Activated T-cell treated with anti-CD3 and anti-CD28 coated beads, Interleukin-2, amount 50 U/mL, for 72 hours (primary cell): ENCODE results near the gene RIPPLY3. TPM values are rescaled to one million over a fixed set of nuclear protein-coding genes. Genes with fewer than 3 reads are reported as not detected.
"Not testable (repeated sequence)": the region's sequence is repeated elsewhere in the genome, so short reads cannot be mapped to it uniquely, and the experiment has no call there.

Experiments
- ATAC-seq, 2 donors: fragments of 150-1000 bp; cut with Tn5 transposase; replicated peaks in 1 of 2; 2 replicates each; pipeline ENCODE4 v1.10.0; 2021; ENCODE audit warnings: moderate library complexity in 2 of 2, mild to moderate bottlenecking in 1 of 2
- DNase-seq, 2 donors: peaks; one replicate each; pipeline ENCODE4 v3.0.0; 2021 to 2022; ENCODE audit warnings: mixed read lengths in 1 of 2
- H3K27ac Mint-ChIP-seq: one replicate; pipeline ENCODE4 v1.8.0; 2022; ENCODE audit warnings: mild to moderate bottlenecking, moderate library complexity, mixed read lengths
- H3K27me3 Mint-ChIP-seq: one replicate; pipeline ENCODE4 v1.8.0; 2022; ENCODE audit warnings: low read depth, mixed read lengths
- H3K36me3 Mint-ChIP-seq, 2 donors: one replicate each; pipeline ENCODE4 v1.8.0; 2022; ENCODE audit warnings: mixed read lengths in 2 of 2, mild to moderate bottlenecking in 1 of 2; ENCODE audit not compliant: insufficient read depth in 2 of 2
- H3K4me1 Mint-ChIP-seq: one replicate; pipeline ENCODE4 v1.8.0; 2022; ENCODE audit warnings: low read depth, mixed read lengths
- H3K4me3 Mint-ChIP-seq, 2 donors: one replicate each; pipeline ENCODE4 v1.8.0; 2022; ENCODE audit warnings: mild to moderate bottlenecking in 2 of 2, mixed read lengths in 2 of 2, moderate library complexity in 2 of 2
- H3K9me3 Mint-ChIP-seq, 2 donors: one replicate each; pipeline ENCODE4 v1.8.0; 2022; ENCODE audit warnings: mixed read lengths in 2 of 2
- total RNA-seq, 2 donors: library from RNA; stranded (reverse); gene quantifications; one replicate each; pipeline ENCODE4 v1.2.3, GENCODE V29; 2022

The RIPPLY3 gene
- total RNA-seq, 2 donors from 2014 or later = 0.26 to 0.42 TPM

DNA sequence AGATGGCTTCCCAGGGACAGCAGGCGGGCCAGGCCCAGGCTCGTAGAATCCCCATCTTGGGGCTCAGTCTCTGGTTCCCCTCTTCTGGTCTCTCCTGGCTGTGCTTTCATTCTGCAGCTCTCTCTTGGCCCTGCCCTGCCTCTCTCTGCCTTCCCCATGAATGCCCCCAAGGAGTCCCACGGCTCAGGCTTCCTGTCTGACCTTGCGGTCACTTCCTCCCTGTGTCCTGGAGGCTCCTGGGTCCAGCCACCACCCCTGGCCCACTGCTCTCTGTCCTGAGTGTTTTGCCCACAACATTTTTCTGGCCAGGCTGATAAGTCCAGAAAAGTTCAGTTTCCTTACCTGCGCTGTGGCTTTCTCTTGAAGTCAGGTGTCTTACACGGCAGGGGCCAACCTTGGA lies 37.3 kb downstream of the RIPPLY3 start:
- no peak for ATAC-seq
- Mint-ChIP-seq H3K4me1 (peaks cover 7% of the 10 kb centered on the region), H3K36me3 (no peaks in the 10 kb centered on the region), H3K4me3 (no peak overlapping the region), H3K9me3 (no peaks in the 10 kb centered on the region), H3K27ac (no peak overlapping the region), H3K27me3 (no peaks in the 10 kb centered on the region)
- no peak for DNase-seq

DNA sequence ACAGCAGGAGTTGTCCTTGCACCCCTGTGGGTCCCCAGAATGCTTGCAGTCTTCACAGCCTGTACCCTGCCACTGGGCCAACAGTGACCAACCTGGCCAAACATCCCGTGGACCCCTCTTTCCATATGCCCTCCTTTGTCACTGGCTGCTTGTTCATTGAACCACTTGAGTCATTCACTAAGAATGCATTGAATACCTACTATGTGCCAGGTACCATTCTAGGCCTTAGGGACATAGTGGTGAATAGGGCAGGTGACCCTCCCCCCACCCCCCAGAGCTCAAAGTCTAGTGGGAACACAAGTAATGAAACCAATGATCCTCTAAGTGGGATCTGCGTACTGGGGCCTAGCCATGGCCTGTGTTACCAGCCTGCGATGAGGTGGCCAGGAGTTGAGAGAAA lies 38.1 kb downstream of the RIPPLY3 start:
- no peak for ATAC-seq

DNA sequence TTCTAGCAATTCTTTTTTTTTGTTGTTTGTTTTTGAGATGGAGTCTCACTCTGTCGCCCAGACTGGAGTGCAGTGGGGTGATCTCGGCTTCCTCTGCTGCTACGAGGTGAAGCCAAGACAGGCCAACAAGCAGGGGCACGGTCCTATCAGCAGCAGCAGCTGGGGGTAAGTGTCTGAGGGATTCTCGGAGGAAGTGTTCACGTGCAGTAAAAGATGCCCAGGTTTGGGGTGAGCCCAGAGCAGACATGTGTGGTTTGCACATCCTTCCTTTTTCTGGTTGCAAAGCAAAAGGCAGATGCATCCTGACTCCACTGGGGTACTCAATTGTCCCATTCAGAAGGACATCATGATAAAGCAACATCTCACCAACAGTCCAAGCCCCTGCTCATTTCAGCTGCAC lies 38.6 kb downstream of the RIPPLY3 start:
- H3K27ac Mint-ChIP-seq = no peak overlapping the region
- ATAC-seq (no peak), DNase-seq (no peak)
- no peaks in the 10 kb centered on the region for H3K9me3 Mint-ChIP-seq
- H3K27me3 Mint-ChIP-seq = no peaks in the 10 kb centered on the region
- H3K36me3 Mint-ChIP-seq = no peaks in the 10 kb centered on the region
- H3K4me1 Mint-ChIP-seq = peaks cover 7% of the 10 kb centered on the region
- no peak overlapping the region for H3K4me3 Mint-ChIP-seq

More for the DNA sequence above, 38.1 kb downstream of the RIPPLY3 start:
- H3K27me3 Mint-ChIP-seq = no peaks in the 10 kb centered on the region
- no peak for DNase-seq
- no peak overlapping the region for H3K4me3 Mint-ChIP-seq
- H3K4me1 Mint-ChIP-seq = peaks cover 7% of the 10 kb centered on the region
- no peaks in the 10 kb centered on the region for H3K36me3 Mint-ChIP-seq
- no peak overlapping the region for H3K27ac Mint-ChIP-seq
- no peaks in the 10 kb centered on the region for H3K9me3 Mint-ChIP-seq

DNA sequence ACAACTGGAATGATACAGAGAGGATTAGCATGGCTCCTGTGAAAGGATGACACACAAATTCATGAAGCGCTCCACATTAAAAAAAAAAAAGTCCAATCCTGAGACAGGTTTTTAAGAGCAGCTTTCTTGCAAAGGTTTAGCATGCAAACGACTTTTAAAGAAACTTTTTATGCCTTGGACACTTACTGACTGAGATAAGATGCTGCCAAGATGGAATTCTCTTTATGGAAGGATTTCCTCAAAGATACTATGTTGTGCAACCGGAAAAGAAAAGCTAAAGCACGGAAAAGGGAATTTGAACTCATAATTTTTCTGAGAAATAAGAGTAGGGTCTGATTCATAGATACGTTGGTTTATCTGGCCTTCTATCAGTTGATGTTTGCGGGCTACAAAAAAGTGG lies 39.1 kb downstream of the RIPPLY3 start:
- no peak overlapping the region for H3K27ac Mint-ChIP-seq
- H3K4me1 Mint-ChIP-seq = peaks cover 7% of the 10 kb centered on the region
- H3K9me3 Mint-ChIP-seq = no peaks in the 10 kb centered on the region
- ATAC-seq (no peak), DNase-seq (no peak)
- H3K36me3 Mint-ChIP-seq = no peaks in the 10 kb centered on the region
- no peaks in the 10 kb centered on the region for H3K27me3 Mint-ChIP-seq
- H3K4me3 Mint-ChIP-seq = no peak overlapping the region

DNA sequence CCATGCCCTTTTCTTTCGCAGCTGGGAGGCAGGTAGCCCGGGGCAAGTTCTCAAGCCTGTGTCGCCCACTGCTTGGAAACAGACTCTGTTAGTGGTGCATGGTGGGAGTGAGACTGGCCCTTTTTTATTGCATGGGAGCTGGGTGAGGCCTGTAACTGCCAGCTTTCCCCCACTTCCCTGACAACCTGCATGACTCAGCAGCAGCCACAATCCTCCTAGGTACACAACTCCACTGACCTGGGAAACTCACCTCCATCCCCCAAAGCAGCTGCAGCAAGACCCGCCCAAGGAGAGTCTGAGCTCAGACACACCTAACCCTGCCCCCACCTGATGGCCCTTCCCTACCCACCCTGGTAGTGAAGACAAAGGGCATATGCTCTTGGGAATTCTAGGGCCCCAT lies 40.6 kb downstream of the RIPPLY3 start:
- ATAC-seq = no peak
- no peak overlapping the region for H3K27ac Mint-ChIP-seq

DNA sequence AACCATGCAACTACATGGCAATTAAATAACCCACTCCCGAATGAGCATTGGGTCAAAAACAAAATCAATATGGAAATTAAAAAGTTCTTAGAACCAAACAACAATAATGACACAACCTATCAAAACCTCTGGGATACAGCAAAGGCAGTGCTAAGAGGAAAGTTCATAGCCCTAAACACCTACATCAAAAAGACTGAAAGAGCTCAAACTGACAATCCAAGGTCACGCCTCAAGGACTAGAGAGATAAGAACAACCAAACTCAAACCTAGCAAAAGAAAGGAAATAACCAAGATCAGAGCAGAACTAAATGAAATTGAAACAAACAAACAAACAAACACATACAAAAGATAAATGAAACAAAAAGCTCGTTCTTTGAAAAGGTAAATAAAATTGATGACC lies 43.2 kb downstream of the RIPPLY3 start:
- not testable (repeated sequence) for H3K4me3 Mint-ChIP-seq, DNase-seq, ATAC-seq, H3K4me1 Mint-ChIP-seq, H3K27me3 Mint-ChIP-seq, H3K27ac Mint-ChIP-seq, H3K9me3 Mint-ChIP-seq, H3K36me3 Mint-ChIP-seq

More for the DNA sequence above, 40.6 kb downstream of the RIPPLY3 start:
- DNase-seq = no peak
- Mint-ChIP-seq H3K4me3 (no peak overlapping the region), H3K27me3 (no peaks in the 10 kb centered on the region), H3K36me3 (no peaks in the 10 kb centered on the region), H3K4me1 (peaks cover 7% of the 10 kb centered on the region), H3K9me3 (no peaks in the 10 kb centered on the region)

DNA sequence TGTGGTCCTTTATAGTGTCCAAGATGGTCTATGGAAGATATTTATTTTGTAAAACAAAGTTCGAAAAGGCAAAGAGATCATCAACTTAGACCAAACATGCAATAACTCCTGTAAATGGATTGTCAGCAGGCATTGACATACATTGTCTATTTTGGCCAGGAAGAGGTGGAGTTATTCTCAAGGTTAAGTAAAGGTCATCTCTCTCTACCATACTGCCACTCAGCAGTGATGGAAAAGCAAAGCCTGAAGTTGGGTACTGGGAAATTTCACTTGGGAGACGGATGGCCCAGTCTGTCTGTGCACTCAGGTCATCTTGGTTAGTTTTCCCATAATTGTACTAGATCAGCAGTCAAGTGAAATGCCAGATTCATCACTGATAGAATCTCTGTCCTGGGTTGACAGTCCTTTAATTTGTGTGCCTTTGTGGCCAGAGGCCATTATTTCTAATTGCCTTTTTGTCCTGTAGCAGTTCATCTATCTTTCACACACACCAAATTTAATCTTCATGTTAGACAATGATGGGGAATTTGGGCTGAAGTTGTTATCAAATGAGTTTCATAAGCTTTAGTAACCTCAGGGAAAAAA lies 48.9 kb downstream of the RIPPLY3 start:
- Mint-ChIP-seq H3K4me3 (no peak overlapping the region), H3K4me1 (peaks cover 5% of the 10 kb centered on the region), H3K36me3 (no peaks in the 10 kb centered on the region), H3K27ac (no peak overlapping the region), H3K27me3 (no peaks in the 10 kb centered on the region), H3K9me3 (peaks cover 0 to 2% of the 10 kb centered on the region in 2 donors)
- ATAC-seq (no peak), DNase-seq (no peak)

DNA sequence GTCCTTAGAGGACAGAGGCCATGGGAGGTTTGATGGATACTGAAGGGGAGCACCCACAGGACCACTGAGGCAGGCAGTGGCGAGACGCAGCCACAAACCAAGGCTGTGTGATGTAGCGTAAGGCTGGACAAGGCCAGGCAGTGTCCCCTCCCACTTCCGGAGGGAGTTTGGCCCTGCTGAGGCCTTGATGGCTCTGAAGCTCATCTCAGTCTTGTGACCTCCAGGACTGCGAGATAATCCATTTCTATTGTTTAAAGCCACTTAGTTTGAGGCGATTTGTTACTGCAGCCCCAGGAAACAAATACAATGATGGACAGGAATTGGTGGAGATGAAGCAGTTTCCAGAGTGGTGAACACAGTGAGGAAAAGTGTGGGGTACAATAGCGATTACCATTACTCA lies 51.1 kb downstream of the RIPPLY3 start:
- Mint-ChIP-seq H3K4me3 (no peak overlapping the region), H3K9me3 (peaks cover 0 to 2% of the 10 kb centered on the region in 2 donors), H3K27me3 (no peaks in the 10 kb centered on the region), H3K27ac (no peak overlapping the region), H3K36me3 (no peaks in the 10 kb centered on the region), H3K4me1 (peaks cover 15% of the 10 kb centered on the region)
- ATAC-seq (no peak), DNase-seq (no peak)

DNA sequence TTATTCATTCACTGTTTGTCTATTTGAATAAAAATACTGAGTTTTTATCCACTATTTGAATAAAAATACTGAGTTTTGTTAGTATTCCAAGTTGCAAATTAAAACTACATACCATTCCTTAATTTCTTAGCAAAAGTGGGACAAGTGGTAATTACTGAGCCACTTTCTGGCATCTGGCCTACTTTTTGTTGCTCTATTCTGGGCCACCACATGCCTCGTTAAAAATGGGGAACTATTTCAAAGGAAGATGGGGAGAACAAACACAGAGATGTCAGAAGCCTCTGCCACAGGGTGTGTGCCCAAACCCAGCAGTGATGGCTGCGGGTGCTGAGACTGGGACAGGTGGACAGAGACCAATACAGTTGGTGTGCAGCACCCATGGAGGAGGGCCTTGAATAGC lies 51.8 kb downstream of the RIPPLY3 start:
- Mint-ChIP-seq H3K4me1 (peaks cover 15% of the 10 kb centered on the region), H3K4me3 (no peak overlapping the region), H3K36me3 (no peaks in the 10 kb centered on the region), H3K9me3 (peaks cover 0 to 2% of the 10 kb centered on the region in 2 donors), H3K27me3 (no peaks in the 10 kb centered on the region), H3K27ac (no peak overlapping the region)
- ATAC-seq (no peak), DNase-seq (no peak)

DNA sequence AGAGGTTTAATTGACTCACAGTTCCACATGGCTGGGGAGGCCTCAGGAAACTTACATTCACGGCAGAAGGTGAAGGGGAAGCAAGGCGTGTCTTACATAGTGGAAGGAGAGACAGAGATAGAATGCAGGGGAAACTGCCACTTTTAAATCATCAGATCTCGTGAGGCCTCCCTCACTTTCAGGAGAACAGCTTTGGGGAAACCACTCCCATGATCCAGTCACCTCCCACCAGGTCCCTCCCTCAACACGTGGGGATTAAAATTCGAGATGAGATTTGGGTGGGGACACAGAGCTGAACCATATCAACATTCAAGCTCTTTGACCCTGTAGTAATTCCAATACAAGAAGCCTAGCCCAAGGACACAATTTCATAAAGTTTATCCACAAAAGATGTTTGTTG lies 52.7 kb downstream of the RIPPLY3 start:
- H3K4me1 Mint-ChIP-seq = peaks cover 15% of the 10 kb centered on the region
- no peak for ATAC-seq

DNA sequence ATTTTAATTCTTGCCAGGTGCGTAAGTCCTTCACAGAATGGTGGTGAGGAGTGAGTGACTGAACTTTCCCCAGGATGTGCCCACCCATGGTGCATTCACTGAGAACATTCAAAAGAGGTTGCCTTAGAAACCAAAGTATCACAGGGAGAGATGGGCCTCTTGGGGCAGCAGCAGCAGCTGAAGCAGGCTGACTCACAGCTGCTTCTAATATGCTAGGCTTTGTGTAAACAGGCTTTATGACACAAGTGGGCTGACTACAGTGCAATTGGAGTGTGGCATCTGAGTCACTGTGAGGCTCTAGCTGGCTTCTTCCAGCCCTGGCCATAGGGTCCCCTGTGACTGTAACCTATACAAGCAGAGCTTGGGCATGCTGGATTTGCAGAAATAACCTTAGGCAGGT lies 53.8 kb downstream of the RIPPLY3 start:
- Mint-ChIP-seq H3K36me3 (no peaks in the 10 kb centered on the region), H3K4me3 (no peak overlapping the region), H3K4me1 (peaks cover 15% of the 10 kb centered on the region), H3K9me3 (peaks cover 0 to 2% of the 10 kb centered on the region in 2 donors), H3K27ac (no peak overlapping the region), H3K27me3 (no peaks in the 10 kb centered on the region)
- DNase-seq = peak; percentile 40 to 45
- ATAC-seq = peak; percentile 99

More for the DNA sequence above, 52.7 kb downstream of the RIPPLY3 start:
- Mint-ChIP-seq H3K27ac (no peak overlapping the region), H3K27me3 (no peaks in the 10 kb centered on the region), H3K36me3 (no peaks in the 10 kb centered on the region), H3K4me3 (no peak overlapping the region), H3K9me3 (peaks cover 0 to 2% of the 10 kb centered on the region in 2 donors)
- DNase-seq = no peak

DNA sequence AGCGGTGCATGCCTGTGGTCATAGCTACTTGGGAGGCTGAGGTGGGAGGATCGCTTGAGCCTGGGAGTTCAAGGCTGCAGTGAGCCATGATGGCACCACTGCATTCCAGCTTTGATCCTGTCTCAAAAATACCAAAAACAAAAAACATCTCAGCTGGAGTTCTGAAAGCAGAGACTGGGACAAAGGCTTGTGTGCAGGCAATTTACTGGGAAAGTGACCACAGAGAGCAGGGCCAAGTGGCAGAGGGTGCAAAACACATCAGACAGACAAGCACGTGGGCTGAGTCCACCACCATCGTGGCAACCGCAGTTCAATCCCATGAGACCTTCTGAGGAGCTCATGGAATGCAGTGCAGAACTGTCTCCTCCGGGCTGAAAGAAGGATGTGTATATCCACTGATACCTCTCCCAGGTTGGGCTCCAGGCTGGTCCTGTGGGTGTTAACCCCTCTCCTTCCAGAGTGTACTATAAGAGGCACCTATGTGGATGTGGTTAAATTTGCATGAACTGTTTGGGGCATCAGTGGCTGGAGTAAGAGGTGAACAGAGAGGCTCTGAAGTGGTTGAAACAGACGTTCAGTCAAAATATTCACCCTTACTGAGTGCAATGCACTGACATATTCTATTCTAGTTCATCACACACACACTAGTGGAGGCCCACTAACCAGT lies 55.6 kb downstream of the RIPPLY3 start:
- Mint-ChIP-seq H3K4me3 (no peak overlapping the region), H3K36me3 (peaks cover 0 to 3% of the 10 kb centered on the region in 2 donors), H3K9me3 (no peaks in the 10 kb centered on the region), H3K4me1 (peaks cover 15% of the 10 kb centered on the region), H3K27me3 (no peaks in the 10 kb centered on the region), H3K27ac (no peak overlapping the region)
- DNase-seq = no peak
- ATAC-seq = no peak

DNA sequence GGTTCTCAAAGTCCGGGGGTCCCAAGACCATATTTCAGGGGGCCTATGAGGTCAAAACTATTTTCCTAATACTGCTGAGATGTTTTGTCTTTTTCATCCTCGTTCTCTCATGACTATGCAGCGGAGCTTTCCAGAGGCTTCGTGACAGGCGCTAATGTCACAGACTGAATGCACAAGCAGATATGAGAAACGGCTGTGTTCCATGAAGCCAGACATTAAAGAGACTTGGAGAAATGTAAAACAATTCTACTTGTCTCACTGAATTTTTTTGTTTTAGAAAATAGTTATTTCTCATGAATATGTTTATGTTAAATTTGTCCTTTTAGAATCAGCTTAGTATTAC lies 56.1 kb downstream of the RIPPLY3 start:
- no peak overlapping the region for H3K27ac Mint-ChIP-seq
- H3K9me3 Mint-ChIP-seq = no peaks in the 10 kb centered on the region
- H3K27me3 Mint-ChIP-seq = no peaks in the 10 kb centered on the region
- H3K4me1 Mint-ChIP-seq = peaks cover 15% of the 10 kb centered on the region
- ATAC-seq = no peak
- DNase-seq = no peak
- peaks cover 0 to 3% of the 10 kb centered on the region in 2 donors for H3K36me3 Mint-ChIP-seq
- no peak overlapping the region for H3K4me3 Mint-ChIP-seq

DNA sequence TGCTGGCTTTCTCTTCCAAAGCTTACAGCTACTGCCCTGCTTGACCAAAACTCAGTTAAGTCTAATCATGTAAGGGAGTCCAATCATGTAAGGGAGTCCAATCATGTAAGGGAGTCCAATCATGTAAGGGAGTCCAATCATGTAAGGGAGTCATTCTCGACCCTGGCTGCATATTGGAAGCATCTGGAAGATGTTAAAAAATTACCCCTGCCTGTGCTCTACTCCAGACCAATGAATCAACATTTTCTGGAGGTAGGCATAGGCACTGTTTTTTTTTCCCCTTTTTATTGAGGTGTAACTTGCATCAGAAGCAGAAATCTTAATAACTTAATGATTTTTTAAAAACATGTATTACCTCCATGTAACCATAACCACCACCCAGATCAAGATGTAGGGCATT lies 56.9 kb downstream of the RIPPLY3 start:
- Mint-ChIP-seq H3K4me1 (peaks cover 15% of the 10 kb centered on the region), H3K27ac (no peak overlapping the region)

More for the DNA sequence above, 56.9 kb downstream of the RIPPLY3 start:
- ATAC-seq (no peak), DNase-seq (no peak)
- no peaks in the 10 kb centered on the region for H3K9me3 Mint-ChIP-seq
- H3K4me3 Mint-ChIP-seq = no peak overlapping the region
- peaks cover 1 to 6% of the 10 kb centered on the region in 2 donors for H3K36me3 Mint-ChIP-seq
- H3K27me3 Mint-ChIP-seq = no peaks in the 10 kb centered on the region
